Measurements from ENCODE around the gene UBE2G2.

DNA sequence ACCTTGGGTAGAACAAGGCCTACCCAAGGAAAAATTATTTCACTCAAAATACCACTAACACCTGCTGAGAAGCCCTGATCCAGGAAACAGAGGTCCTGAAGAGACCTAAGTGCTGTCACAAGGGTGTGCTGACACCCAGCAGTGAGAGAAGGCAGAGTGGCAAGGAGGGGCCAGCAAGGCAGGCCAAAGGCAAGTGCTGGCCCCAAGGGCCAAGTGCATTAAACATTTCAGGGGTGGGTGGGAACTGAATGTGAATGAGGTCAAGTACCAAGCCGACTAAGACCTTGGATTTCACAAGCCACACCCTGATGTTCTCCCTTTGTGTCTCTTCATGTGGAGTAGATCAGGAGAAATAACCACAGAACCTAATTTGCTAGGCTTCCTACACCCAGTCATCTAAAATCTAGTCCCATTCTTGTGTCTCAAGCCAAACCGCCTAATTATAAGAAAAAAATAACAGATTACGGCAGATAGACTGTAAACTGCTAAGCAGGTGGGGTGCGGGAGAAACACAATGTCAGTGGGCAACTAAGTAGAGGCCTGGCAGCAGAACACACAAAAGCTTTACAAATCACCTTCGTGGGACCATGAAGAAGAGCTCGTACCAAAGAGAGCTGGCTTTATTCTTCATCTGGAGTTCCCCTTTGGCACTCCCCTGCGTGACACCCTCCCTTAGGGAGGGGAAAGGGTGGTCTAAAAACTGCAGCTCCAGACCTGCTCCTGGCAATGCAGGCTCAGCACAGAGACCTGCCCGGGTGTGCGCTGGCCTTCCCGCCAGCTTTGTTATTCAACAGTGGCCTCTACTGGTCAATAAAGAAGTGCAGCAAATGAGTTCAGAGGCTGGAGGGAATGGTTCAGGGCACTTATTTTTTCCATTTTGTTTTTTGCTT is 8.7 kb downstream of the UBE2G2 start:
- TF ChIP-seq, protein P1, sequence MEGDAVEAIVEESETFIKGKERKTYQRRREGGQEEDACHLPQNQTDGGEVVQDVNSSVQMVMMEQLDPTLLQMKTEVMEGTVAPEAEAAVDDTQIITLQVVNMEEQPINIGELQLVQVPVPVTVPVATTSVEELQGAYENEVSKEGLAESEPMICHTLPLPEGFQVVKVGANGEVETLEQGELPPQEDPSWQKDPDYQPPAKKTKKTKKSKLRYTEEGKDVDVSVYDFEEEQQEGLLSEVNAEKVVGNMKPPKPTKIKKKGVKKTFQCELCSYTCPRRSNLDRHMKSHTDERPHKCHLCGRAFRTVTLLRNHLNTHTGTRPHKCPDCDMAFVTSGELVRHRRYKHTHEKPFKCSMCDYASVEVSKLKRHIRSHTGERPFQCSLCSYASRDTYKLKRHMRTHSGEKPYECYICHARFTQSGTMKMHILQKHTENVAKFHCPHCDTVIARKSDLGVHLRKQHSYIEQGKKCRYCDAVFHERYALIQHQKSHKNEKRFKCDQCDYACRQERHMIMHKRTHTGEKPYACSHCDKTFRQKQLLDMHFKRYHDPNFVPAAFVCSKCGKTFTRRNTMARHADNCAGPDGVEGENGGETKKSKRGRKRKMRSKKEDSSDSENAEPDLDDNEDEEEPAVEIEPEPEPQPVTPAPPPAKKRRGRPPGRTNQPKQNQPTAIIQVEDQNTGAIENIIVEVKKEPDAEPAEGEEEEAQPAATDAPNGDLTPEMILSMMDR (IDR thresholded peaks at IDR 0.05) = peak; percentile 38 to 75 (median 73)
- TF ChIP-seq POLR2A (IDR thresholded peaks at IDR 0.05) (no peak), POLR2AphosphoS5 (IDR thresholded peaks at IDR 0.05) (no peak)

Measured in breast epithelium (tissue), 3 donors.